ENCODE measurements around the gene RASGEF1B.
"Not testable (repeated sequence)": the region's sequence is repeated elsewhere in the genome, so short reads cannot be mapped to it uniquely, and the experiment has no call there.

RASGEF1B gene

GRCh38 chr4:81410680-81411079 is 61.0 kb downstream of the RASGEF1B start:
- TF ChIP-seq CTCF (conservative IDR thresholded peaks at IDR 0.05; ENCODE audit: low read length): no peak
- DNase-seq (ENCODE audit: low read depth): no peak
- H3K4me3 ChIP-seq (ENCODE audit: low read length): no peak overlapping the region

- no peak for TF ChIP-seq CTCF (conservative IDR thresholded peaks at IDR 0.05; ENCODE audit: low read length)
- H3K4me3 ChIP-seq (ENCODE audit: low read length): no peak overlapping the region
- no peak for DNase-seq (ENCODE audit: low read depth)
Observed at GRCh38 chr4:81409836-81410235, 61.9 kb downstream of the RASGEF1B start.

GRCh38 chr4:81408341-81408740 is 63.4 kb downstream of the RASGEF1B start:
- no peak for TF ChIP-seq CTCF (conservative IDR thresholded peaks at IDR 0.05; ENCODE audit: low read length)
- no peak for DNase-seq (ENCODE audit: low read depth)
- no peak overlapping the region for H3K4me3 ChIP-seq (ENCODE audit: low read length)

GRCh38 chr4:81407726-81408125 is 64.0 kb downstream of the RASGEF1B start:
- DNase-seq (ENCODE audit: low read depth): no peak
- no peak overlapping the region for H3K4me3 ChIP-seq (ENCODE audit: low read length)
- TF ChIP-seq CTCF (conservative IDR thresholded peaks at IDR 0.05; ENCODE audit: low read length): no peak

GRCh38 chr4:81406481-81406880 is 65.2 kb downstream of the RASGEF1B start:
- not testable (repeated sequence) for H3K4me3 ChIP-seq (ENCODE audit: low read length); DNase-seq (ENCODE audit: low read depth)

GRCh38 chr4:81405900-81406401 is 65.8 kb downstream of the RASGEF1B start:
- no peak overlapping the region for H3K4me3 ChIP-seq (ENCODE audit: low read length)
- peak; percentile 66 for TF ChIP-seq CTCF (conservative IDR thresholded peaks at IDR 0.05; ENCODE audit: low read length)
- DNase-seq (ENCODE audit: low read depth): peak; percentile 74

GRCh38 chr4:81404741-81405140 is 67.0 kb downstream of the RASGEF1B start:
- H3K4me3 ChIP-seq (ENCODE audit: low read length): no peak overlapping the region
- DNase-seq (ENCODE audit: low read depth): no peak
- no peak for TF ChIP-seq CTCF (conservative IDR thresholded peaks at IDR 0.05; ENCODE audit: low read length)

GRCh38 chr4:81404294-81404693 is 67.4 kb downstream of the RASGEF1B start:
- no peak for TF ChIP-seq CTCF (conservative IDR thresholded peaks at IDR 0.05; ENCODE audit: low read length)
- no peak overlapping the region for H3K4me3 ChIP-seq (ENCODE audit: low read length)
- DNase-seq (ENCODE audit: low read depth): no peak

Measured in AG10803 (cell line).